ENCODE results near the gene MINPP1.
"Not testable (repeated sequence)": the region's sequence is repeated elsewhere in the genome, so short reads cannot be mapped to it uniquely, and the experiment has no call there.

MINPP1 gene

GRCh38 chr10:87585565-87586514 lies 81.1 kb downstream of the MINPP1 start:
- H3K36me3 ChIP-seq: no peaks in the 10 kb centered on the region
- H4K20me1 ChIP-seq: no peaks in the 10 kb centered on the region
- no peaks in the 10 kb centered on the region for H3K27me3 ChIP-seq
- H3K4me3 ChIP-seq: no peak overlapping the region
- no peak for TF ChIP-seq Cebpa-rat (IDR thresholded peaks at IDR 0.05)
- no peaks in the 10 kb centered on the region for H3K9me3 ChIP-seq
- H3K27ac ChIP-seq: no peak overlapping the region
- no peak overlapping the region for H3K9ac ChIP-seq
- no peaks in the 10 kb centered on the region for H3K4me1 ChIP-seq
- H3K4me2 ChIP-seq: no peak overlapping the region

- no peak for TF ChIP-seq Cebpa-rat (IDR thresholded peaks at IDR 0.05)
- Histone ChIP-seq H4K20me1 (no peaks in the 10 kb centered on the region), H3K9me3 (no peaks in the 10 kb centered on the region), H3K36me3 (no peaks in the 10 kb centered on the region), H3K27me3 (no peaks in the 10 kb centered on the region), H3K4me1 (no peaks in the 10 kb centered on the region), H3K4me2 (no peak overlapping the region), H3K4me3 (no peak overlapping the region), H3K9ac (no peak overlapping the region), H3K27ac (no peak overlapping the region)
These were observed 85.0 kb downstream of the MINPP1 start for GRCh38 chr10:87589645-87590051.

- Histone ChIP-seq H3K36me3 (no peaks in the 10 kb centered on the region), H3K4me1 (no peaks in the 10 kb centered on the region), H4K20me1 (no peaks in the 10 kb centered on the region), H3K27ac (no peak overlapping the region), H3K27me3 (no peaks in the 10 kb centered on the region), H3K4me2 (no peak overlapping the region), H3K4me3 (no peak overlapping the region), H3K9me3 (no peaks in the 10 kb centered on the region), H3K9ac (no peak overlapping the region)
- no peak for TF ChIP-seq Cebpa-rat (IDR thresholded peaks at IDR 0.05)
These were observed 86.3 kb downstream of the MINPP1 start for GRCh38 chr10:87590705-87591588.

GRCh38 chr10:87591589-87591886 lies 86.8 kb downstream of the MINPP1 start:
- no peaks in the 10 kb centered on the region for H4K20me1 ChIP-seq
- H3K4me2 ChIP-seq: no peak overlapping the region
- H3K9ac ChIP-seq: no peak overlapping the region
- H3K36me3 ChIP-seq: no peaks in the 10 kb centered on the region
- no peak overlapping the region for H3K27ac ChIP-seq
- no peak for TF ChIP-seq Cebpa-rat (IDR thresholded peaks at IDR 0.05)
- H3K4me1 ChIP-seq: no peaks in the 10 kb centered on the region
- no peaks in the 10 kb centered on the region for H3K27me3 ChIP-seq
- H3K9me3 ChIP-seq: no peaks in the 10 kb centered on the region
- no peak overlapping the region for H3K4me3 ChIP-seq

GRCh38 chr10:87592920-87593319 lies 88.2 kb downstream of the MINPP1 start:
- not testable (repeated sequence) for H3K9me3 ChIP-seq, H3K4me2 ChIP-seq, H4K20me1 ChIP-seq, H3K4me3 ChIP-seq, H3K4me1 ChIP-seq, H3K9ac ChIP-seq, H3K27me3 ChIP-seq, H3K27ac ChIP-seq, H3K36me3 ChIP-seq

GRCh38 chr10:87593702-87594101 lies 89.0 kb downstream of the MINPP1 start:
- no peaks in the 10 kb centered on the region for H3K36me3 ChIP-seq
- H3K9me3 ChIP-seq: peaks cover 6% of the 10 kb centered on the region; the same call in 1 of the 2 replicates
- no peak overlapping the region for H3K4me2 ChIP-seq

GRCh38 chr10:87594181-87594580 lies 89.5 kb downstream of the MINPP1 start:
- no peaks in the 10 kb centered on the region for H3K4me1 ChIP-seq
- no peak overlapping the region for H3K4me3 ChIP-seq
- no peaks in the 10 kb centered on the region for H4K20me1 ChIP-seq
- H3K27me3 ChIP-seq: no peaks in the 10 kb centered on the region
- no peak overlapping the region for H3K9ac ChIP-seq
- no peak overlapping the region for H3K4me2 ChIP-seq
- peaks cover 6% of the 10 kb centered on the region; the same call in 1 of the 2 replicates for H3K9me3 ChIP-seq
- no peaks in the 10 kb centered on the region for H3K36me3 ChIP-seq
- TF ChIP-seq Cebpa-rat (IDR thresholded peaks at IDR 0.05): no peak
- H3K27ac ChIP-seq: no peak overlapping the region

More at GRCh38 chr10:87593702-87594101, 89.0 kb downstream of the MINPP1 start:
- TF ChIP-seq Cebpa-rat (IDR thresholded peaks at IDR 0.05): no peak
- Histone ChIP-seq H4K20me1 (no peaks in the 10 kb centered on the region), H3K9ac (no peak overlapping the region), H3K27me3 (no peaks in the 10 kb centered on the region), H3K4me3 (no peak overlapping the region), H3K27ac (no peak overlapping the region), H3K4me1 (no peaks in the 10 kb centered on the region)

GRCh38 chr10:87594864-87595263 lies 90.2 kb downstream of the MINPP1 start:
- Histone ChIP-seq H3K36me3 (no peaks in the 10 kb centered on the region), H3K9ac (no peak overlapping the region), H4K20me1 (no peaks in the 10 kb centered on the region), H3K4me3 (no peak overlapping the region), H3K27me3 (no peaks in the 10 kb centered on the region), H3K27ac (no peak overlapping the region), H3K4me2 (no peak overlapping the region), H3K9me3 (peaks cover 6% of the 10 kb centered on the region; the same call in 1 of the 2 replicates), H3K4me1 (no peaks in the 10 kb centered on the region)
- no peak for TF ChIP-seq Cebpa-rat (IDR thresholded peaks at IDR 0.05)

- no peaks in the 10 kb centered on the region for H3K36me3 ChIP-seq
- no peak overlapping the region for H3K27ac ChIP-seq
- no peaks in the 10 kb centered on the region for H3K4me1 ChIP-seq
- no peak overlapping the region for H3K4me2 ChIP-seq
- H4K20me1 ChIP-seq: no peaks in the 10 kb centered on the region
- H3K4me3 ChIP-seq: no peak overlapping the region
- no peaks in the 10 kb centered on the region for H3K27me3 ChIP-seq
- peaks cover 6% of the 10 kb centered on the region; the same call in 1 of the 2 replicates for H3K9me3 ChIP-seq
- H3K9ac ChIP-seq: no peak overlapping the region
- no peak for TF ChIP-seq Cebpa-rat (IDR thresholded peaks at IDR 0.05)
These were observed 91.7 kb downstream of the MINPP1 start for GRCh38 chr10:87596351-87596750.

GRCh38 chr10:87598700-87599099 lies 94.0 kb downstream of the MINPP1 start:
- Histone ChIP-seq H3K9ac (no peak overlapping the region), H3K36me3 (no peaks in the 10 kb centered on the region), H4K20me1 (no peaks in the 10 kb centered on the region), H3K27ac (no peak overlapping the region), H3K9me3 (peaks cover 6% of the 10 kb centered on the region; the same call in 1 of the 2 replicates), H3K4me3 (no peak overlapping the region), H3K4me2 (no peak overlapping the region), H3K4me1 (no peaks in the 10 kb centered on the region), H3K27me3 (no peaks in the 10 kb centered on the region)
- TF ChIP-seq Cebpa-rat (IDR thresholded peaks at IDR 0.05): no peak

Data from BLaER1 (cell line).